IMR-90 (cell line): Measurements from ENCODE around the gene SLC37A1. TPM values are rescaled to one million over a fixed set of nuclear protein-coding genes. Genes with fewer than 3 reads are reported as not detected.

Experiments
- ATAC-seq: fragments of 200-7000 bp; cut with Tn5 transposase; 2 replicates; pipeline ENCODE4 v1.9.1; 2020; ENCODE audit warnings: low read depth, mild to moderate bottlenecking, moderate library complexity
- BruUV-seq: library from RNA; stranded (reverse); fragments of 400-500 nt; replicated peaks from 2 replicates; lab custom pipeline; 2021; lab: Mats Ljungman, UMichigan
- CTCF ChIA-PET: fragments of 300-600 bp; formaldehyde crosslinking; extraction: SDS; loops from one replicate; lab custom pipeline; 2021; ENCODE audit warnings: antibody characterized with exemption; lab: Yijun Ruan, JAX
- POLR2A ChIA-PET: fragments of 300-600 bp; sonication (Branson Sonifier 250); formaldehyde crosslinking; loops from one replicate; lab custom pipeline; 2022; ENCODE audit warnings: antibody characterized with exemption; ENCODE audit not compliant: unreplicated experiment; lab: Charles Lee
- DNase-seq: peaks from one replicate; pipeline ENCODE4 v3.0.0; 2013
- H2AFZ ChIP-seq: replicated peaks from 2 replicates; pipeline ENCODE3; 2013; ENCODE audit warnings: low read length, mild to moderate bottlenecking; ENCODE audit not compliant: poor library complexity
- H2AK5ac ChIP-seq: 2 replicates; pipeline ENCODE4 v1.6.1; 2013; ENCODE audit warnings: low read depth, low read length, inconsistent platforms
- H2AK9ac ChIP-seq: replicated peaks from 2 replicates; pipeline ENCODE3; 2013; ENCODE audit warnings: mild to moderate bottlenecking, low read depth, low read length, moderate library complexity; ENCODE audit not compliant: poor library complexity
- H2BK120ac ChIP-seq: 2 replicates; pipeline ENCODE4 v1.6.1; 2013; ENCODE audit warnings: low read depth, low read length, inconsistent platforms
- H2BK15ac ChIP-seq: 3 replicates; pipeline ENCODE4 v1.6.1; 2013; ENCODE audit warnings: low read depth, low read length, inconsistent platforms
- H2BK20ac ChIP-seq: 2 replicates; pipeline ENCODE4 v1.6.1; 2013; ENCODE audit warnings: low read depth, mild to moderate bottlenecking, inconsistent platforms, low read length, moderate library complexity
- H2BK5ac ChIP-seq: 2 replicates; pipeline ENCODE4 v1.6.1; 2013; ENCODE audit warnings: mild to moderate bottlenecking, low read depth, low read length, inconsistent platforms; ENCODE audit not compliant: poor library complexity, severe bottlenecking
- H3K14ac ChIP-seq: replicated peaks from 2 replicates; pipeline ENCODE4 v1.6.1; 2013; ENCODE audit warnings: low read depth, low read length, inconsistent platforms
- H3K18ac ChIP-seq: 2 replicates; pipeline ENCODE4 v1.6.1; 2013; ENCODE audit warnings: low read depth, low read length, control low read depth
- H3K23ac ChIP-seq: 2 replicates; pipeline ENCODE4 v1.6.1; 2013; ENCODE audit warnings: low read depth, low read length, inconsistent platforms
- H3K27ac ChIP-seq: 2 replicates; pipeline ENCODE4 v1.5.1; 2013; ENCODE audit warnings: mild to moderate bottlenecking, control low read depth, low read length; ENCODE audit not compliant: insufficient read depth
- H3K27me3 ChIP-seq: 2 replicates; pipeline ENCODE4 v1.6.1; 2013; ENCODE audit warnings: low read length; ENCODE audit not compliant: control insufficient read depth, insufficient read depth
- H3K36me3 ChIP-seq: 2 replicates; pipeline ENCODE4 v1.6.1; 2013; ENCODE audit warnings: low read length, mixed read lengths; ENCODE audit not compliant: control insufficient read depth, insufficient read depth
- H3K4ac ChIP-seq: 2 replicates; pipeline ENCODE4 v1.6.1; 2013; ENCODE audit warnings: low read depth, low read length, inconsistent platforms
- H3K4me1 ChIP-seq: 2 replicates; pipeline ENCODE4 v1.6.1; 2013; ENCODE audit warnings: low read length, mixed read lengths; ENCODE audit not compliant: control insufficient read depth, insufficient read depth
- H3K4me2 ChIP-seq: 2 replicates; pipeline ENCODE4 v1.6.1; 2013; ENCODE audit warnings: low read depth, mild to moderate bottlenecking, control low read depth, low read length, moderate library complexity
- H3K4me3 ChIP-seq: 2 replicates; pipeline ENCODE4 v1.5.1; 2013; ENCODE audit warnings: low read depth, mild to moderate bottlenecking, control low read depth, low read length, moderate library complexity; ENCODE audit not compliant: insufficient read depth
- H3K56ac ChIP-seq: 2 replicates; pipeline ENCODE4 v1.6.1; 2013; ENCODE audit warnings: low read length, inconsistent platforms; ENCODE audit not compliant: insufficient read depth; ENCODE audit errors: extremely low read depth
- H3K79me1 ChIP-seq, 2 experiments: 2 replicates each; pipeline ENCODE4 v1.6.1; 2013; ENCODE audit warnings: low read length in 2 of 2, inconsistent platforms in 1 of 2, low read depth in 1 of 2
- H3K9ac ChIP-seq: 2 replicates; pipeline ENCODE4 v1.6.1; 2013; ENCODE audit warnings: low read depth, low read length, control low read depth
- H3K9me1 ChIP-seq: 2 replicates; pipeline ENCODE4 v1.6.1; 2013; ENCODE audit warnings: low read length, inconsistent platforms; ENCODE audit not compliant: insufficient read depth
- H3K9me3 ChIP-seq: 2 replicates; pipeline ENCODE4 v1.6.1; 2013; ENCODE audit warnings: low read length; ENCODE audit not compliant: control insufficient read depth, insufficient read depth
- H4K20me1 ChIP-seq: 2 replicates; pipeline ENCODE4 v1.6.1; 2013; ENCODE audit warnings: low read length, inconsistent platforms; ENCODE audit not compliant: insufficient read depth
- H4K5ac ChIP-seq: 2 replicates; pipeline ENCODE4 v1.6.1; 2013; ENCODE audit warnings: mild to moderate bottlenecking, low read depth, low read length, control low read depth
- H4K8ac ChIP-seq, 2 experiments: 2 replicates each; pipeline ENCODE4 v1.6.1; 2013; ENCODE audit warnings: low read depth in 2 of 2, low read length in 2 of 2, control low read depth in 1 of 2, inconsistent platforms in 1 of 2
- H4K91ac ChIP-seq: 2 replicates; pipeline ENCODE4 v1.6.1; 2013; ENCODE audit warnings: low read depth, low read length, inconsistent platforms; ENCODE audit not compliant: insufficient read depth
- BHLHE40 ChIP-seq: fragments of 150-350 bp; IDR thresholded peaks from 2 replicates; pipeline ENCODE4 v1.6.1; 2016; ENCODE audit warnings: mild to moderate bottlenecking, low read depth, low read length
- MAZ ChIP-seq: IDR thresholded peaks from 2 replicates; pipeline ENCODE4 v1.6.1; 2012; ENCODE audit warnings: low read depth, mild to moderate bottlenecking, low read length, improper control_type of control experiment, moderate library complexity, borderline replicate concordance
- MXI1 ChIP-seq: IDR thresholded peaks from 2 replicates; pipeline ENCODE4 v1.6.1; 2012; ENCODE audit warnings: low read depth, mild to moderate bottlenecking, low read length, moderate library complexity, borderline replicate concordance
- RAD21 ChIP-seq: IDR thresholded peaks from 2 replicates; pipeline ENCODE4 v1.6.1; 2012; ENCODE audit warnings: low read length, improper control_type of control experiment
- RFX5 ChIP-seq: IDR thresholded peaks from 2 replicates; pipeline ENCODE4 v1.8.0; 2012; ENCODE audit warnings: low read depth, mild to moderate bottlenecking, low read length, moderate library complexity
- WGBS, 2 experiments: methylation state at CpG; one replicate each; pipeline versions ENCODE4 v1.1.5 to v1.1.7; 2013; ENCODE audit warnings: missing lambda C conversion rate in 2 of 2; ENCODE audit not compliant: insufficient read length in 1 of 2; ENCODE audit errors: extremely low coverage in 2 of 2; 5-methylcytosine and 5-hydroxymethylcytosine counted together
- dilution Hi-C: fragments of 300-500 bp; cut with HindIII; formaldehyde crosslinking; loops from one replicate; pipeline ENCODE4 v1.14.3; 2018; ENCODE audit warnings: low sequenced_read_pairs; ENCODE audit not compliant: unreplicated experiment
- in situ Hi-C: fragments of 300-500 bp; cut with MboI; formaldehyde crosslinking; loops from 3 replicates; pipeline ENCODE4 v1.14.3; 2019; ENCODE audit warnings: low sequenced_read_pairs, inconsistent platforms, mixed read lengths
- intact Hi-C: fragments of 100-400 bp; cut with micrococcal nuclease; formaldehyde crosslinking; loops from 2 replicates; pipeline ENCODE4 v1.10.0; 2022
- polyA plus RNA-seq, 3 experiments: library from polyadenylated mRNA; depleted of rRNA; stranded (reverse); fragments of >200 nt; gene quantifications; 2 replicates each; pipeline ENCODE4 v1.2.3, GENCODE V29; 2012; ENCODE audit warnings: low replicate concordance in 1 of 3
- total RNA-seq: library from RNA; depleted of rRNA; stranded (reverse); fragments of >200 nt; gene quantifications from 2 replicates; pipeline ENCODE4 v1.2.3, GENCODE V29; 2012

Gene SLC37A1
- total and polyA plus RNA-seq, 2 of the 4 experiments (the other 2 are of a cell fraction) = 0.36 to 0.48 TPM

DNA sequence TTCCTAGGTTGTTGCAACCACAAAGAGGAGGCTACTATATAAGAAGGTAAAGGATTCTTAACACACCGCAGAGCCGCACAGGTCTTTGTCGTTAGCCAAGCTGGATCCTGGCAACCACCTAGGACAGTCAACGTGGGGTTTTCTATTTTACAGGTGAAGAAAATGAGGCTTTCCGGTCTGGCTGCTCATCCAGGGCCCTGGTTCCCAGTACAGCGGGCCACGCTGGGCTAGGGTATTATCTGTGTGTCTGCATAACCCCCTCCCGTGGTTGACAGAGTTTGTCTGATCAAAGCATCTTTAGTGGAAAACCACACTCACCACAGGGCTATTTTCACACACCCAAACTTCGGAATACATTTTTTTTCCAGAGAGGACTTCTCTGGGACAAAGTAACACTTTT is 100.7 kb downstream of the SLC37A1 start:
- no TSS peak for BruUV-seq
- dilution Hi-C loops = no loop called here
- POLR2A ChIA-PET = no interaction called here
- Histone ChIP-seq H2BK20ac (no peak overlapping the region), H3K56ac (no peak overlapping the region), H2AFZ (no peak overlapping the region), H2AK9ac (no peak overlapping the region), H3K79me1 (no peaks in the 10 kb centered on the region), H3K4me2 (no peak overlapping the region), H4K20me1 (no peaks in the 10 kb centered on the region), H3K18ac (no peak overlapping the region), H3K27me3 (peaks cover 25% of the 10 kb centered on the region), H3K23ac (no peak overlapping the region), H4K8ac (no peak overlapping the region), H3K4me3 (no peak overlapping the region), H3K9me3 (peaks cover 3% of the 10 kb centered on the region; the same call in 1 of the 2 replicates), H3K4ac (no peak overlapping the region), H2BK15ac (no peak overlapping the region), H3K14ac (no peak overlapping the region), H2BK120ac (no peak overlapping the region), H3K4me1 (no peaks in the 10 kb centered on the region), H4K91ac (no peak overlapping the region), H3K27ac (no peak overlapping the region), H2AK5ac (no peak overlapping the region), H3K9me1 (no peaks in the 10 kb centered on the region), H3K9ac (no peak overlapping the region), H3K36me3 (no peaks in the 10 kb centered on the region), H2BK5ac (no peak overlapping the region), H4K5ac (no peak overlapping the region)
- in situ Hi-C loops = no loop called here
- no peak for TF ChIP-seq MXI1
- no peak for TF ChIP-seq BHLHE40
- TF ChIP-seq MAZ = no peak
- TF ChIP-seq RAD21 = no peak
- no peak for TF ChIP-seq RFX5
- no CpG with 5 or more reads among the region's 9 CpGs for WGBS, 2 experiments
- no peak for ATAC-seq
- intact Hi-C loops = no loop called here
- CTCF ChIA-PET = no interaction called here
- DNase-seq = no peak
